Trophoblast cell (in vitro differentiated cells and primary cell): ENCODE results near the gene SYT1.

ENCODE experiments used
- DNase-seq, 2 donors: peaks; one replicate each; pipeline ENCODE4 v3.0.0-alpha.2; 2016
- H2AFZ ChIP-seq: 2 replicates; pipeline ENCODE4 v1.6.1; 2013; ENCODE audit warnings: low read length, moderate library complexity, mild to moderate bottlenecking; ENCODE audit not compliant: insufficient read depth, poor library complexity
- H2AK5ac ChIP-seq: 2 replicates; pipeline ENCODE4 v1.6.1; 2013; ENCODE audit warnings: mild to moderate bottlenecking, low read length
- H2BK120ac ChIP-seq: 2 replicates; pipeline ENCODE4 v1.6.1; 2013; ENCODE audit warnings: low read length, mild to moderate bottlenecking, moderate library complexity; ENCODE audit not compliant: insufficient read depth, poor library complexity
- H2BK12ac ChIP-seq: 2 replicates; pipeline ENCODE4 v1.6.1; 2013; ENCODE audit warnings: mild to moderate bottlenecking, low read length, moderate library complexity
- H2BK5ac ChIP-seq: 2 replicates; pipeline ENCODE4 v1.6.1; 2013; ENCODE audit warnings: low read length, low read depth, moderate library complexity, mild to moderate bottlenecking; ENCODE audit not compliant: poor library complexity
- H3K14ac ChIP-seq: 2 replicates; pipeline ENCODE4 v1.6.1; 2013; ENCODE audit warnings: mild to moderate bottlenecking, low read length
- H3K18ac ChIP-seq: 2 replicates; pipeline ENCODE4 v1.6.1; 2013; ENCODE audit warnings: mild to moderate bottlenecking, low read length
- H3K23ac ChIP-seq: 2 replicates; pipeline ENCODE4 v1.6.1; 2013; ENCODE audit warnings: low read length
- H3K27ac ChIP-seq: 2 replicates; pipeline ENCODE4 v1.5.1; 2013; ENCODE audit warnings: low read depth, mild to moderate bottlenecking, inconsistent platforms, low read length, moderate library complexity
- H3K27me3 ChIP-seq: 2 replicates; pipeline ENCODE4 v1.6.1; 2013; ENCODE audit warnings: inconsistent platforms, mild to moderate bottlenecking, low read length, moderate library complexity; ENCODE audit not compliant: insufficient read depth
- H3K36me3 ChIP-seq, 2 experiments: 1 replicate in 1 of 2; 2 replicates in 1 of 2; pipeline ENCODE4 v1.6.1; 2013; ENCODE audit warnings: low read length in 2 of 2, mild to moderate bottlenecking in 2 of 2, moderate library complexity in 1 of 2; ENCODE audit not compliant: insufficient read depth in 2 of 2, control insufficient read depth in 1 of 2
- H3K4ac ChIP-seq: 2 replicates; pipeline ENCODE4 v1.6.1; 2013; ENCODE audit warnings: low read depth, mild to moderate bottlenecking, low read length, moderate library complexity
- H3K4me1 ChIP-seq, 2 experiments: 1 replicate in 1 of 2; 2 replicates in 1 of 2; pipeline ENCODE4 v1.6.1; 2013; ENCODE audit warnings: low read length in 2 of 2, mild to moderate bottlenecking in 2 of 2, moderate library complexity in 1 of 2; ENCODE audit not compliant: insufficient read depth in 2 of 2, control insufficient read depth in 1 of 2
- H3K4me2 ChIP-seq: 2 replicates; pipeline ENCODE4 v1.6.1; 2013; ENCODE audit warnings: inconsistent platforms, mild to moderate bottlenecking, low read length, moderate library complexity
- H3K4me3 ChIP-seq: 2 replicates; pipeline ENCODE4 v1.5.1; 2013; ENCODE audit warnings: mild to moderate bottlenecking, low read depth, low read length, inconsistent platforms
- H3K79me1 ChIP-seq: one replicate; pipeline ENCODE4 v1.6.1; 2013; ENCODE audit warnings: low read length
- H3K79me2 ChIP-seq: 2 replicates; pipeline ENCODE4 v1.6.1; 2013; ENCODE audit warnings: low read length, mild to moderate bottlenecking; ENCODE audit not compliant: control insufficient read depth, insufficient read depth, poor library complexity
- H3K9ac ChIP-seq: 2 replicates; pipeline ENCODE4 v1.6.1; 2013; ENCODE audit warnings: mild to moderate bottlenecking, low read length
- H3K9me3 ChIP-seq: 2 replicates; pipeline ENCODE4 v1.6.1; 2013; ENCODE audit warnings: low read depth, mild to moderate bottlenecking, control low read depth, inconsistent platforms, low read length; ENCODE audit not compliant: insufficient read depth
- H4K12ac ChIP-seq: 2 replicates; pipeline ENCODE4 v1.6.1; 2013; ENCODE audit warnings: low read depth, mild to moderate bottlenecking, low read length, moderate library complexity
- H4K8ac ChIP-seq: 2 replicates; pipeline ENCODE4 v1.6.1; 2013; ENCODE audit warnings: low read depth, mild to moderate bottlenecking, low read length, moderate library complexity
- H4K91ac ChIP-seq: one replicate; pipeline ENCODE4 v1.6.1; 2013; ENCODE audit warnings: low read depth, mild to moderate bottlenecking, low read length, moderate library complexity
- WGBS: extraction: QIAGEN DNeasy Blood & Tissue Kit; methylation state at CpG from one replicate; pipeline ENCODE4 v1.1.7; 2013; ENCODE audit warnings: missing lambda C conversion rate; ENCODE audit not compliant: insufficient read length, insufficient coverage; ENCODE audit errors: extremely low coverage; 5-methylcytosine and 5-hydroxymethylcytosine counted together

Gene SYT1

DNA sequence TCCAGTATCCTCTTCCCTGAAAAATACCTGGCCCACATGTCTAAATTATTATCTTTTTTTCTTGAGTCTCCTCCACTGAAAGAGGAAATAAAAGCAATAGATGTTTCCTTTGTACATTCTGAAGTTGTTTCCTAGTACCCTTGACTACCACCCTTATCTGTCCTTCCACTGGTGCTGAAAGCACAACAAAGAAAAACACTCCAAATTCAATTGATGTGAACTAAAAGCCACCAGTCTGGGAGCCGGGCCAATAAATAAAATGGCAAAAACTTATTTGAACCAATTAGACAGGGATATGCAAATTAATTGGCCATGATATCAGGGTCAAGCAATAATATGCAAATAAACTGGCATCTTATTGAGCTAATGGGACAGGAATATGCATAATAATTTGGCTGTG, 495.7 kb downstream of the SYT1 start:
- H3K79me2 ChIP-seq, result no peaks in the 10 kb centered on the region
- H3K4me2 ChIP-seq, result no peak overlapping the region
- no peaks in the 10 kb centered on the region for H3K27me3 ChIP-seq
- no peak overlapping the region for H2BK5ac ChIP-seq
- no peak overlapping the region for H3K4me3 ChIP-seq
- H3K23ac ChIP-seq, result no peak overlapping the region
- no peak overlapping the region for H2AK5ac ChIP-seq
- H4K91ac ChIP-seq, result no peak overlapping the region
- H3K4me1 ChIP-seq, result no peaks in the 10 kb centered on the region
- H3K9ac ChIP-seq, result no peak overlapping the region
- H4K8ac ChIP-seq, result no peak overlapping the region
- no peak for DNase-seq
- H2BK120ac ChIP-seq, result no peak overlapping the region
- no peaks in the 10 kb centered on the region for H3K36me3 ChIP-seq
- H3K79me1 ChIP-seq, result no peaks in the 10 kb centered on the region
- no peak overlapping the region for H3K18ac ChIP-seq
- H2BK12ac ChIP-seq, result no peak overlapping the region
- no CpG with 5 or more reads among the region's 1 CpG for WGBS
- no peak overlapping the region for H2AFZ ChIP-seq
- H3K4ac ChIP-seq, result no peak overlapping the region
- no peak overlapping the region for H3K14ac ChIP-seq
- H4K12ac ChIP-seq, result no peak overlapping the region
- H3K27ac ChIP-seq, result no peak overlapping the region
- no peaks in the 10 kb centered on the region for H3K9me3 ChIP-seq

DNA sequence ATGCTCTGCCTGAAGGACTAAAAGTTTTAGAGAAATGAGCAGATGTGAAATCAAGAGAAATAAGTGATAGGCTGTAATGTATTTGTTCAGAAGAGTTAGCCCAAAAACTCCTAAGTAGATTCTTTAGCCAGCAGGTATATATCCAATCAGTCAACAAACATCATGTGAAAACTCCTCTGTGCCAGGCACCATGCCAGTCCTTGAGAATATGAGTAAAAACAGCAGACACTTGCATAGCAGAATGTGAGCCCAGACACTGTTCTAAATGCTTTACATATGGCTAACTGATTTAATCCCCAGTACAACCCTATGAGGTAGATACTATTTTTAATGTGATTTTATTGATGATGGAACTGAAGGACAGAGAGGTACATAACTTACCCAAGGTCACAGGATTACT, 496.4 kb downstream of the SYT1 start:
- Histone ChIP-seq H2BK120ac (no peak overlapping the region), H3K27ac (no peak overlapping the region), H3K4me2 (no peak overlapping the region), H2BK5ac (no peak overlapping the region), H3K27me3 (no peaks in the 10 kb centered on the region), H3K18ac (no peak overlapping the region), H3K9ac (no peak overlapping the region), H3K4ac (no peak overlapping the region), H4K91ac (no peak overlapping the region), H3K9me3 (no peaks in the 10 kb centered on the region), H3K14ac (no peak overlapping the region), H2AK5ac (no peak overlapping the region), H2AFZ (no peak overlapping the region), H4K8ac (no peak overlapping the region), H2BK12ac (no peak overlapping the region), H3K23ac (no peak overlapping the region), H3K79me2 (no peaks in the 10 kb centered on the region), H3K36me3 (no peaks in the 10 kb centered on the region), H4K12ac (no peak overlapping the region), H3K79me1 (no peaks in the 10 kb centered on the region), H3K4me1 (no peaks in the 10 kb centered on the region), H3K4me3 (no peak overlapping the region)
- no peak for DNase-seq

DNA sequence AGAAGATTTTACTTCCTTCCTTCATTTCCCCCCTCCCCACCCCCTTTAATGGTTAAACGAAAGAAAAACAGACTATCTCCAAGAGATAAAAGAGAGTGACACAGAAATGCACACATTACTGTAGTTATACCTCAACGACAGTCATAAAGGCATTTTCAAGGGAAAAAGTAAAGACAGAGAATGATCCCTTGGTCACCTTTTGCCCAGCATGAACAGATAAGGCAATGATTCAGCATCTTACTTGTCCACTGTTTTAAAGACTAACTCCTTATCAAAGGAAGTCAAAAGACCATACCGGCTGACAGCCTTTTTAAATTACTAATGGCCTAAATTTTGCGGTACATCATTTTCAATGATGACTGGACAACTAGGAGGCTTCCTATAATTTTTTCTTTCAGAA, 499.6 kb downstream of the SYT1 start:
- H2AFZ ChIP-seq, result no peak overlapping the region
- DNase-seq, result no peak
- H2AK5ac ChIP-seq, result no peak overlapping the region
- no peaks in the 10 kb centered on the region for H3K9me3 ChIP-seq
- H2BK5ac ChIP-seq, result no peak overlapping the region
- no peak overlapping the region for H3K4me3 ChIP-seq
- H2BK120ac ChIP-seq, result no peak overlapping the region
- WGBS, result no CpG with 5 or more reads among the region's 4 CpGs
- no peaks in the 10 kb centered on the region for H3K36me3 ChIP-seq
- H3K4me1 ChIP-seq, result no peaks in the 10 kb centered on the region
- H4K91ac ChIP-seq, result no peak overlapping the region
- no peak overlapping the region for H4K12ac ChIP-seq
- no peak overlapping the region for H3K4ac ChIP-seq
- H3K14ac ChIP-seq, result no peak overlapping the region
- H3K27me3 ChIP-seq, result no peaks in the 10 kb centered on the region
- H3K9ac ChIP-seq, result no peak overlapping the region
- no peak overlapping the region for H3K18ac ChIP-seq
- H2BK12ac ChIP-seq, result no peak overlapping the region
- H3K27ac ChIP-seq, result no peak overlapping the region
- no peak overlapping the region for H3K23ac ChIP-seq
- no peak overlapping the region for H4K8ac ChIP-seq
- H3K4me2 ChIP-seq, result no peak overlapping the region
- H3K79me1 ChIP-seq, result no peaks in the 10 kb centered on the region
- H3K79me2 ChIP-seq, result no peaks in the 10 kb centered on the region

DNA sequence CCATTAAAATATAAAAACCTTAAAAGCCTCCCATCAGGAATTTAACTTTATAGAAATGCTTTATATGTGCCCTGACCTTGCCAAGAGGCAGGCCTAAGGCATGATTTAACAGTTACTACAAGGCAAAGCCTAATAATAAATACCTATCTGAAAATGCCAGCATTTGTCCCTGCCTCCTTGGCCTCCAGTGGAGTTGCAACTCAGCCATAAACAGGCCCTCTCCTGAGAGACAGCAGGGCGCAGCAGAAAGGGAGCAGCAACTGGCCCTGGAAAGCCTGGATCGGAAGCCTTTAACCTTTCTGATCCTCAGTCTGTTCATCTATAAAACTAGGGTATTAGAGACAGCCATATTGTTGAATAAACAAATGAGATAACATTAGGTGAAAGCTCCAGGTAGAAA, 501.8 kb downstream of the SYT1 start:
- Histone ChIP-seq H3K27me3 (no peaks in the 10 kb centered on the region), H2BK5ac (no peak overlapping the region), H4K12ac (no peak overlapping the region), H4K91ac (no peak overlapping the region), H3K9ac (no peak overlapping the region), H3K4me3 (no peak overlapping the region), H2BK12ac (no peak overlapping the region), H3K14ac (no peak overlapping the region), H2BK120ac (no peak overlapping the region), H3K4me2 (no peak overlapping the region), H3K79me1 (no peaks in the 10 kb centered on the region), H3K4me1 (no peaks in the 10 kb centered on the region), H3K36me3 (no peaks in the 10 kb centered on the region), H2AK5ac (no peak overlapping the region), H3K18ac (no peak overlapping the region), H3K4ac (no peak overlapping the region), H2AFZ (no peak overlapping the region), H3K9me3 (no peaks in the 10 kb centered on the region), H4K8ac (no peak overlapping the region), H3K79me2 (no peaks in the 10 kb centered on the region), H3K23ac (no peak overlapping the region), H3K27ac (no peak overlapping the region)
- DNase-seq, result no peak
- WGBS, result no CpG with 5 or more reads among the region's 2 CpGs
